Esophagus muscularis mucosa (tissue), 4 donors: Measurements from ENCODE around the gene DIAPH1.

ENCODE experiments used
- EP300 ChIP-seq: sonication (generic); formaldehyde crosslinking; IDR thresholded peaks from one replicate; pipeline ENCODE4 v1.6.1; 2017; ENCODE audit warnings: antibody characterized with exemption
- POLR2A ChIP-seq: fragments of 450-650 bp; IDR thresholded peaks from one replicate; pipeline ENCODE4 v1.6.1; 2017; ENCODE audit warnings: antibody characterized with exemption, moderate library complexity, mild to moderate bottlenecking, low read depth
- POLR2AphosphoS5 ChIP-seq, 2 donors: sonication (generic); formaldehyde crosslinking; IDR thresholded peaks; one replicate each; pipeline ENCODE4 v1.6.1; 2017; ENCODE audit warnings: antibody characterized with exemption in 2 of 2
- TF ChIP-seq, protein P1 (sequence below), 3 experiments: fragments of 200-600 bp in 2 of 3; fragments of 450-650 bp in 1 of 3; sonication (generic) in 2 of 3; IDR thresholded peaks; one replicate each; pipeline ENCODE4 v1.5.1; 2017 to 2019; ENCODE audit warnings: antibody characterized with exemption in 3 of 3, mild to moderate bottlenecking in 2 of 3, moderate library complexity in 1 of 3

DNA sequence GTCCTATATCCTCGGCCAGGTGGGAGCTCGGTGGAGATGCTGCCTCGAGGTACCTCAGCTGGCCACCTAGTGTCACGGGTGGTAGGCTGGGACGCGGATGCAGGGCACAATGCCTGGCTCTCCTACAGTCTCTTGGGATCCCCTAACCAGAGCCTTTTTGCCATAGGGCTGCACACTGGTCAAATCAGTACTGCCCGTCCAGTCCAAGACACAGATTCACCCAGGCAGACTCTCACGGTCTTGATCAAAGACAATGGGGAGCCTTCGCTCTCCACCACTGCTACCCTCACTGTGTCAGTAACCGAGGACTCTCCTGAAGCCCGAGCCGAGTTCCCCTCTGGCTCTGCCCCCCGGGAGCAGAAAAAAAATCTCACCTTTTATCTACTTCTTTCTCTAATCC is 141.0 kb downstream of the DIAPH1 start:
- TF ChIP-seq EP300: no peak
- TF ChIP-seq, protein P1, sequence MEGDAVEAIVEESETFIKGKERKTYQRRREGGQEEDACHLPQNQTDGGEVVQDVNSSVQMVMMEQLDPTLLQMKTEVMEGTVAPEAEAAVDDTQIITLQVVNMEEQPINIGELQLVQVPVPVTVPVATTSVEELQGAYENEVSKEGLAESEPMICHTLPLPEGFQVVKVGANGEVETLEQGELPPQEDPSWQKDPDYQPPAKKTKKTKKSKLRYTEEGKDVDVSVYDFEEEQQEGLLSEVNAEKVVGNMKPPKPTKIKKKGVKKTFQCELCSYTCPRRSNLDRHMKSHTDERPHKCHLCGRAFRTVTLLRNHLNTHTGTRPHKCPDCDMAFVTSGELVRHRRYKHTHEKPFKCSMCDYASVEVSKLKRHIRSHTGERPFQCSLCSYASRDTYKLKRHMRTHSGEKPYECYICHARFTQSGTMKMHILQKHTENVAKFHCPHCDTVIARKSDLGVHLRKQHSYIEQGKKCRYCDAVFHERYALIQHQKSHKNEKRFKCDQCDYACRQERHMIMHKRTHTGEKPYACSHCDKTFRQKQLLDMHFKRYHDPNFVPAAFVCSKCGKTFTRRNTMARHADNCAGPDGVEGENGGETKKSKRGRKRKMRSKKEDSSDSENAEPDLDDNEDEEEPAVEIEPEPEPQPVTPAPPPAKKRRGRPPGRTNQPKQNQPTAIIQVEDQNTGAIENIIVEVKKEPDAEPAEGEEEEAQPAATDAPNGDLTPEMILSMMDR (IDR thresholded peaks at IDR 0.05): no peak
- TF ChIP-seq POLR2A: no peak
- TF ChIP-seq POLR2AphosphoS5 (IDR thresholded peaks at IDR 0.05): no peak
